Kasumi-1 (cell line): ENCODE data around the gene ZFP36L2.

Source experiments
- DNase-seq, 2 experiments: peaks; one replicate each; lab custom pipeline; 2025; lab: John Stamatoyannopoulos, UW

Gene ZFP36L2

GRCh38 chr2:43246641-43247040, 20.2 kb upstream of the ZFP36L2 start:
- DNase-seq: no peak

GRCh38 chr2:43241558-43241957, 15.2 kb upstream of the ZFP36L2 start:
- DNase-seq: no peak

GRCh38 chr2:43240766-43241150, 14.4 kb upstream of the ZFP36L2 start:
- no peak for DNase-seq

GRCh38 chr2:43239981-43240765, 13.8 kb upstream of the ZFP36L2 start:
- peak; percentile 40 to 43 for DNase-seq

GRCh38 chr2:43238813-43239212, 12.4 kb upstream of the ZFP36L2 start:
- DNase-seq: no peak

GRCh38 chr2:43238176-43238575, 11.8 kb upstream of the ZFP36L2 start:
- DNase-seq: no peak

- DNase-seq: peak; percentile 87 to 90
Observed at GRCh38 chr2:43233218-43234212, 7.1 kb upstream of the ZFP36L2 start.

GRCh38 chr2:43230951-43231827, 4.8 kb upstream of the ZFP36L2 start:
- DNase-seq: no peak

GRCh38 chr2:43230351-43230885, 4.0 kb upstream of the ZFP36L2 start:
- DNase-seq: no peak

GRCh38 chr2:43228756-43229659, 2.6 kb upstream of the ZFP36L2 start:
- DNase-seq: no peak

GRCh38 chr2:43228321-43228751, 1.9 kb upstream of the ZFP36L2 start:
- no peak for DNase-seq

GRCh38 chr2:43227830-43228281, 1.4 kb upstream of the ZFP36L2 start:
- no peak for DNase-seq

- DNase-seq: peak; percentile 74 to 75
Observed at GRCh38 chr2:43226955-43227829, 786 bp upstream of the ZFP36L2 start.

GRCh38 chr2:43225788-43226557, 433 bp downstream of the ZFP36L2 start:
- DNase-seq: peak; percentile 68 to 74

- peak; percentile 45 to 68 for DNase-seq
Observed at GRCh38 chr2:43225093-43225787, 1.2 kb downstream of the ZFP36L2 start.

GRCh38 chr2:43224571-43225092, 1.8 kb downstream of the ZFP36L2 start:
- DNase-seq: peak in 1 of 2 experiments; percentile 51

- DNase-seq: peak; percentile 54 to 75
Observed at GRCh38 chr2:43224131-43224570, 2.3 kb downstream of the ZFP36L2 start.
